CD4-positive, alpha-beta T cell (primary cell): ENCODE data around the gene LDHD. TPM values are rescaled to one million over a fixed set of nuclear protein-coding genes. Genes with fewer than 3 reads are reported as not detected.

Experiments used
- ATAC-seq: fragments of 200-7000 bp; cut with Tn5 transposase; one replicate; pipeline ENCODE4 v1.10.0; 2022; ENCODE audit warnings: mild to moderate bottlenecking; ENCODE audit not compliant: poor library complexity
- CTCF ChIA-PET: fragments of 350-600 bp; sonication (Branson Sonifier 250); formaldehyde crosslinking; loops from one replicate; lab custom pipeline; 2021; ENCODE audit warnings: antibody characterized with exemption, inconsistent platforms; lab: Charles Lee
- POLR2A ChIA-PET: fragments of 350-600 bp; sonication (Branson Sonifier 250); formaldehyde crosslinking; loops from one replicate; lab custom pipeline; 2021; ENCODE audit warnings: antibody characterized with exemption, inconsistent platforms; lab: Charles Lee
- DNase-seq, 14 experiments: peaks; one replicate each; pipeline ENCODE4 v3.0.0-alpha.2; 2013 to 2020; ENCODE audit warnings: mixed read lengths in 2 of 14
- H3K27ac ChIP-seq, 2 donors: one replicate each; pipeline versions ENCODE4 v1.5.1 to v1.7.0; 2013; ENCODE audit warnings: low read length in 2 of 2, low read depth in 1 of 2, mild to moderate bottlenecking in 1 of 2
- H3K27me3 ChIP-seq, 2 experiments: 1 replicate in 1 of 2; 2 replicates in 1 of 2; pipeline versions ENCODE4 v1.6.1 to v1.7.0; 2013; ENCODE audit warnings: low read length in 2 of 2, control low read depth in 1 of 2, mild to moderate bottlenecking in 1 of 2, moderate library complexity in 1 of 2; ENCODE audit not compliant: insufficient read depth in 2 of 2, control insufficient read depth in 1 of 2
- H3K36me3 ChIP-seq: one replicate; pipeline ENCODE4 v1.6.1; 2013; ENCODE audit warnings: low read length, control low read depth; ENCODE audit not compliant: insufficient read depth
- H3K4me1 ChIP-seq: one replicate; pipeline ENCODE4 v1.6.1; 2013; ENCODE audit warnings: low read length, control low read depth; ENCODE audit not compliant: insufficient read depth
- H3K4me3 ChIP-seq: one replicate; pipeline ENCODE4 v1.5.1; 2013; ENCODE audit warnings: mild to moderate bottlenecking, low read length, moderate library complexity
- H3K9me3 ChIP-seq, 2 experiments: 1 replicate in 1 of 2; 2 replicates in 1 of 2; pipeline versions ENCODE4 v1.6.1 to v1.7.0; 2013; ENCODE audit warnings: low read length in 2 of 2, mild to moderate bottlenecking in 2 of 2, control low read depth in 1 of 2, moderate library complexity in 1 of 2; ENCODE audit not compliant: control insufficient read depth in 1 of 2, insufficient read depth in 1 of 2
- H3K27ac Mint-ChIP-seq: one replicate; pipeline ENCODE4 v1.8.0; 2020; ENCODE audit warnings: mixed read lengths
- H3K27me3 Mint-ChIP-seq: one replicate; pipeline ENCODE4 v1.8.0; 2021; ENCODE audit warnings: mixed read lengths
- H3K36me3 Mint-ChIP-seq: one replicate; pipeline ENCODE4 v1.8.0; 2021; ENCODE audit warnings: low read depth, mixed read lengths
- H3K4me1 Mint-ChIP-seq: one replicate; pipeline ENCODE4 v1.8.0; 2021; ENCODE audit warnings: low read depth, mixed read lengths
- H3K4me3 Mint-ChIP-seq: one replicate; pipeline ENCODE4 v1.8.0; 2020; ENCODE audit warnings: mild to moderate bottlenecking, mixed read lengths
- H3K9me3 Mint-ChIP-seq: one replicate; pipeline ENCODE4 v1.8.0; 2020; ENCODE audit warnings: mixed read lengths
- intact Hi-C, 2 experiments: fragments of 100-400 bp; cut with DNase I in 1 of 2; cut with micrococcal nuclease in 1 of 2; formaldehyde crosslinking; loops; one replicate each; pipeline versions ENCODE4 v1.15.1 to v1.9.0; 2023 to 2025; cut with DNase I, micrococcal nuclease
- total RNA-seq, 174 experiments: library from RNA in 2 of 174; stranded (reverse) in 2 of 174; gene quantifications; one replicate each; pipeline ENCODE4 v1.2.3 and lab custom pipeline; 2021 to 2026
- TF ChIP-seq, protein P1 (sequence below): fragments of 200-600 bp; IDR thresholded peaks from one replicate; pipeline ENCODE4 v1.8.0; 2022; ENCODE audit warnings: antibody characterized with exemption, mild to moderate bottlenecking

The LDHD gene
- total RNA-seq, 2 experiments from 2014 or later: not detected

DNA sequence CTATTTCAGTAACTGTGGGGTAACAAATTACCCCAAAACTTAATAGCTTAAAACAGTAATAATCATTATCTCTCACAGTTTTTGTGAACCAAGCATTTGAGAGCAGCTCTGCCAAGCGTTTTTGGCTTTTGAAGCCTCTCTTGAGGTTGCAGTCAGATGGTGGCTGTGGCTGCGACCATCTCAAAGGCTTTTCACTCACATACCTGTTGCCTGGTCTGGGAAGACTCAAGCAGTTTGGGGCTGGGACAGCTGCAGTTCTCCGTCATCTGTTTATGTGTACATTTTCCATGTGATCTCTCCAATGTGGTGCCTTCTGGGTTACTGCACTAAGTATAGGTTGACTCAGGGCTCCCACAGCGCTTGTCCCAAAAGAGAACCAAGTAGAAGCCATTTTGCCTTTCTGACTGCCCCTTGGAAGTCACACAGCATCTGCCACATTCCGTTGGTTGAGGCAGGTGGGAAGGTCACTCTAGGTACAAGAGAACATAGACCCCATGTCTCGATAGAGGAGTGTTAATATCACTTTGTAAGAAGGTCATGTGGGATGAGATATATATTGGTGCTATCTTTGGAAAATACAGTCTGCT, 49.6 kb downstream of the LDHD start:
- H3K36me3 ChIP-seq: no peaks in the 10 kb centered on the region
- intact Hi-C loops: no loop called here
- no peaks in the 10 kb centered on the region for H3K9me3 ChIP-seq
- Mint-ChIP-seq H3K36me3 (no peaks in the 10 kb centered on the region), H3K4me1 (peaks cover 65% of the 10 kb centered on the region), H3K9me3 (no peaks in the 10 kb centered on the region), H3K4me3 (no peak overlapping the region), H3K27ac (peak overlapping the region; percentile 37), H3K27me3 (no peaks in the 10 kb centered on the region)
- CTCF ChIA-PET: interaction anchor here (2.9 kb wide), 1 partner anchor 44 kb away, joined by 10 read pairs; no protein-coding TSS in a partner anchor
- TF ChIP-seq, protein P1, sequence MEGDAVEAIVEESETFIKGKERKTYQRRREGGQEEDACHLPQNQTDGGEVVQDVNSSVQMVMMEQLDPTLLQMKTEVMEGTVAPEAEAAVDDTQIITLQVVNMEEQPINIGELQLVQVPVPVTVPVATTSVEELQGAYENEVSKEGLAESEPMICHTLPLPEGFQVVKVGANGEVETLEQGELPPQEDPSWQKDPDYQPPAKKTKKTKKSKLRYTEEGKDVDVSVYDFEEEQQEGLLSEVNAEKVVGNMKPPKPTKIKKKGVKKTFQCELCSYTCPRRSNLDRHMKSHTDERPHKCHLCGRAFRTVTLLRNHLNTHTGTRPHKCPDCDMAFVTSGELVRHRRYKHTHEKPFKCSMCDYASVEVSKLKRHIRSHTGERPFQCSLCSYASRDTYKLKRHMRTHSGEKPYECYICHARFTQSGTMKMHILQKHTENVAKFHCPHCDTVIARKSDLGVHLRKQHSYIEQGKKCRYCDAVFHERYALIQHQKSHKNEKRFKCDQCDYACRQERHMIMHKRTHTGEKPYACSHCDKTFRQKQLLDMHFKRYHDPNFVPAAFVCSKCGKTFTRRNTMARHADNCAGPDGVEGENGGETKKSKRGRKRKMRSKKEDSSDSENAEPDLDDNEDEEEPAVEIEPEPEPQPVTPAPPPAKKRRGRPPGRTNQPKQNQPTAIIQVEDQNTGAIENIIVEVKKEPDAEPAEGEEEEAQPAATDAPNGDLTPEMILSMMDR: no peak
- DNase-seq: no peak
- no peak overlapping the region for H3K27ac ChIP-seq
- ATAC-seq: no peak
- POLR2A ChIA-PET: interaction anchor here (0.7 to 4.3 kb wide), 2 partner anchors 8 to 33 kb away, joined by 3 to 26 read pairs; no protein-coding TSS in a partner anchor
- no peaks in the 10 kb centered on the region for H3K27me3 ChIP-seq
- H3K4me3 ChIP-seq: no peak overlapping the region
- H3K4me1 ChIP-seq: peaks cover 35% of the 10 kb centered on the region

DNA sequence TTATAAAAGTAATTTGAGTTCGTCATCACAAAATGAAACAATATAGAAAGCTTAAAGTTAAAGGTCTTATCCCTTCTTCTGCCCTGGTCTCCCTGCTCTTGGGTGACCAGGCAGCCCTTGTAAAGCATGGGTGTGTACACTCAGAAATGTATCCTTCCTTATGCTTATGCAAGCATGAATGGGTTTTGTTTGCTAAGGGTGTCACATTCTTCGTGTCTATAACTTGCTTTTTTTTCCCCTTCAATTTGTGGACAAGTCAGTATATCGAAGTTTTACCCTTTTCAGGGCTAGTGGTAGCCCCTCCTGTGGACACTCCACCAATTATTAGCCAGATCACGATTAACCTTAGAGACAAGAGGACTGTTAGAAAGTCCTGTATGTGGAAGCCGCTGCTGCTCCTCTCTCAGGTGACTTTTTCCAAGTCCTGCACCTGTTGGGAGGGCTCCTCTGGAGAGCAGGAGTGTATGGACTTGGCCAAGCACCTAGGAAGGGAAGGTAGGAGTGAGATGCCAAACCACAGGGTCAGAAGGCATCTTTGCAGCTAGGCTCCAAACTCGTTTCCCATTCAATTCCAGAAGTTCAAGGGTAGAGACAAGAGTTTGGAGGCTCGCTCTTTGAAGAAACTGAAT, 50.9 kb downstream of the LDHD start:
- intact Hi-C loops: no loop called here
- Mint-ChIP-seq H3K4me1 (peaks cover 76% of the 10 kb centered on the region), H3K27ac (peak overlapping the region; percentile 84), H3K4me3 (no peak overlapping the region), H3K27me3 (no peaks in the 10 kb centered on the region), H3K9me3 (no peaks in the 10 kb centered on the region), H3K36me3 (no peaks in the 10 kb centered on the region)
- peak overlapping the region; percentile 2 for H3K4me3 ChIP-seq
- no peak for DNase-seq
- ChIA-PET POLR2A (interaction anchor here (0.9 to 4.3 kb wide), 4 partner anchors 9 to 45 kb away, joined by 3 to 26 read pairs (median 4); no protein-coding TSS in a partner anchor), CTCF (interaction anchor here (0.5 to 2.7 kb wide), 2 partner anchors 46 to 452 kb away, joined by 3 to 10 read pairs; no protein-coding TSS in a partner anchor)
- no peaks in the 10 kb centered on the region for H3K27me3 ChIP-seq
- no peak for ATAC-seq
- no peaks in the 10 kb centered on the region for H3K9me3 ChIP-seq
- no peaks in the 10 kb centered on the region for H3K36me3 ChIP-seq
- peaks cover 35% of the 10 kb centered on the region for H3K4me1 ChIP-seq
- peak overlapping the region in 1 of 2 donors; percentile 25 for H3K27ac ChIP-seq
- TF ChIP-seq, protein P1: no peak

DNA sequence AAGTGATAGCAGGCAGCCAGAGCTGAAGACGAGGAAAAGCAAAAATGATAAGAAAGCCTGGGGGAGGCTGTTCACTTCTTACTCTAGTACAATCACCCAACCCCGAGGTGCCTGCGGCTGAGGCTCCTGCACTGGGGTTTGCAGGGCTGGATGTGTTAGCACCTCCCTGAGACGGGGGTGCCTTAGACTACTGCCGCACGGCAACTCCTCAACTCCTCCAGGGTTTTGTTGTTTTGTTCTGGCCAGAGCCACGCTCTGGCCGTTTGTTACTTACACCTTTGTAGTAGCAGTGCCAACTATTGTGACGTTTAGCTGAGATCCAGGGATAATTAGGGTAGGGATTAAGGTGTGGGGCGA, 51.5 kb downstream of the LDHD start:
- H3K27ac Mint-ChIP-seq: peak overlapping the region; percentile 84
- no peaks in the 10 kb centered on the region for H3K9me3 ChIP-seq
- H3K4me1 ChIP-seq: peaks cover 35% of the 10 kb centered on the region
- CTCF ChIA-PET: interaction anchor here (0.5 to 2.7 kb wide), 2 partner anchors 46 to 452 kb away, joined by 3 to 10 read pairs; no protein-coding TSS in a partner anchor
- POLR2A ChIA-PET: interaction anchor here (0.9 to 4.3 kb wide), 7 partner anchors 8 to 81 kb away, joined by 3 to 26 read pairs (median 4); partner anchors contain the start of gene WDR59
- intact Hi-C loops: no loop called here
- peak overlapping the region in 1 of 2 donors; percentile 25 for H3K27ac ChIP-seq
- H3K36me3 ChIP-seq: no peaks in the 10 kb centered on the region
- TF ChIP-seq, protein P1: no peak
- peak; percentile 83 for ATAC-seq
- no peaks in the 10 kb centered on the region for H3K27me3 Mint-ChIP-seq
- H3K4me1 Mint-ChIP-seq: peaks cover 72% of the 10 kb centered on the region
- H3K27me3 ChIP-seq: no peaks in the 10 kb centered on the region
- peak in 12 of 14 experiments; percentile 14 to 58 (median 36) for DNase-seq
- H3K9me3 Mint-ChIP-seq: no peaks in the 10 kb centered on the region
- H3K4me3 ChIP-seq: peak overlapping the region; percentile 2
- peak overlapping the region; percentile 72 for H3K4me3 Mint-ChIP-seq
- no peaks in the 10 kb centered on the region for H3K36me3 Mint-ChIP-seq
